ENCODE results near the gene EME1.
"Not testable (repeated sequence)": the region's sequence is repeated elsewhere in the genome, so short reads cannot be mapped to it uniquely, and the experiment has no call there.

The EME1 gene

GRCh38 chr17:50426814-50427787 is 54.1 kb downstream of the EME1 start:
- DNase-seq = peak; percentile 93

GRCh38 chr17:50428126-50428525 is 55.1 kb downstream of the EME1 start:
- not testable (repeated sequence) for DNase-seq

GRCh38 chr17:50428831-50429424 is 55.9 kb downstream of the EME1 start:
- DNase-seq = no peak

- DNase-seq = no peak
Observed at GRCh38 chr17:50429793-50430192, 56.8 kb downstream of the EME1 start.

Measured in OCI-M1 (cell line).